GM21381 (cell line): ENCODE data around the gene HBA1.
"Not testable (repeated sequence)": the region's sequence is repeated elsewhere in the genome, so short reads cannot be mapped to it uniquely, and the experiment has no call there.

Experiments used
- ATAC-seq: cut with Tn5 transposase; IDR thresholded peaks from one replicate; pipeline ENCODE4 v1.9.1; 2021; ENCODE audit warnings: mild to moderate bottlenecking, moderate library complexity; ENCODE audit not compliant: unreplicated experiment

Gene HBA1

GRCh38 chr16:173928-174769 is 2.3 kb upstream of the HBA1 start:
- ATAC-seq = not testable (repeated sequence)

GRCh38 chr16:175011-175949 is 1.2 kb upstream of the HBA1 start:
- ATAC-seq = no peak

GRCh38 chr16:176006-176405 is 474 bp upstream of the HBA1 start:
- not testable (repeated sequence) for ATAC-seq

- no peak for ATAC-seq
These were observed 928 bp downstream of the HBA1 start for GRCh38 chr16:177394-177822.

GRCh38 chr16:177981-178667 is 1.6 kb downstream of the HBA1 start:
- ATAC-seq = no peak

- ATAC-seq = no peak
These were observed 2.2 kb downstream of the HBA1 start for GRCh38 chr16:178668-179015.

GRCh38 chr16:179211-180092 is 3.0 kb downstream of the HBA1 start:
- no peak for ATAC-seq

- no peak for ATAC-seq
These were observed 3.7 kb downstream of the HBA1 start, which contains the start of gene HBQ1 for GRCh38 chr16:180101-180675. TSS of gene HBQ1 (plus strand) at chr16:180459. CDS start at chr16:180487, 28 bp downstream.

GRCh38 chr16:180681-181564 is 4.4 kb downstream of the HBA1 start:
- ATAC-seq = no peak

GRCh38 chr16:181565-182021 is 5.1 kb downstream of the HBA1 start:
- ATAC-seq = no peak

- no peak for ATAC-seq
These were observed 6.5 kb downstream of the HBA1 start for GRCh38 chr16:183005-183404.

GRCh38 chr16:185213-185612 is 8.7 kb downstream of the HBA1 start:
- no peak for ATAC-seq

GRCh38 chr16:185691-186090 is 9.2 kb downstream of the HBA1 start:
- no peak for ATAC-seq

- ATAC-seq = no peak
These were observed 10.8 kb downstream of the HBA1 start for GRCh38 chr16:187330-187729.

- no peak for ATAC-seq
These were observed 12.2 kb downstream of the HBA1 start for GRCh38 chr16:188674-189073.

GRCh38 chr16:189604-190186 is 13.2 kb downstream of the HBA1 start:
- no peak for ATAC-seq

GRCh38 chr16:191831-192230 is 15.4 kb downstream of the HBA1 start:
- no peak for ATAC-seq

- ATAC-seq = no peak
These were observed 16.2 kb downstream of the HBA1 start for GRCh38 chr16:192686-193085.
